ENCODE data around the gene FSTL4.

Gene FSTL4

GRCh38 chr5:133433641-133434040 lies 178.7 kb downstream of the FSTL4 start:
- no peaks in the 10 kb centered on the region for H3K9me2 ChIP-seq (replicated peaks; ENCODE audit: insufficient read depth, low read length)
- no peak overlapping the region for H3K9ac ChIP-seq (ENCODE audit: low read length)
- DNase-seq: no peak

GRCh38 chr5:133432956-133433532 lies 179.3 kb downstream of the FSTL4 start:
- H3K27me3 ChIP-seq (replicated peaks; ENCODE audit: insufficient read depth, low read length): no peaks in the 10 kb centered on the region
- H2AFZ ChIP-seq (ENCODE audit: low read length): no peak overlapping the region
- no peaks in the 10 kb centered on the region for H3K36me3 ChIP-seq (replicated peaks; ENCODE audit: insufficient read depth, low read length)
- no peaks in the 10 kb centered on the region for H3K79me2 ChIP-seq (ENCODE audit: low read length)
- H3K9ac ChIP-seq (ENCODE audit: low read length): no peak overlapping the region
- no peaks in the 10 kb centered on the region for H3K9me2 ChIP-seq (replicated peaks; ENCODE audit: insufficient read depth, low read length)
- DNase-seq: no peak
- TF ChIP-seq EZH2phosphoT487 (IDR thresholded peaks at IDR 0.05; ENCODE audit: low read length) (no peak), CTCF (IDR thresholded peaks at IDR 0.05; ENCODE audit: low read length) (no peak), EZH2 (optimal IDR thresholded peaks at IDR 0.05; ENCODE audit: low read depth, low read length) (no peak)
- H3K4me1 ChIP-seq (ENCODE audit: low read length): no peaks in the 10 kb centered on the region
- H4K20me1 ChIP-seq (ENCODE audit: insufficient read depth, low read length): no peaks in the 10 kb centered on the region
- H3F3A ChIP-seq (ENCODE audit: insufficient read depth, low read length): no peaks in the 10 kb centered on the region
- H3K4me3 ChIP-seq (ENCODE audit: low read length): no peak overlapping the region
- H3K27ac ChIP-seq (ENCODE audit: low read length): no peak overlapping the region
- no peaks in the 10 kb centered on the region for H3K9me3 ChIP-seq (replicated peaks; ENCODE audit: insufficient read depth, low read length)
- no peak overlapping the region for H3K4me2 ChIP-seq (ENCODE audit: low read depth, low read length)

More at GRCh38 chr5:133433641-133434040, 178.7 kb downstream of the FSTL4 start:
- H3K36me3 ChIP-seq (replicated peaks; ENCODE audit: insufficient read depth, low read length): no peaks in the 10 kb centered on the region
- no peaks in the 10 kb centered on the region for H3K79me2 ChIP-seq (ENCODE audit: low read length)
- no peaks in the 10 kb centered on the region for H3K4me1 ChIP-seq (ENCODE audit: low read length)
- no peaks in the 10 kb centered on the region for H3K27me3 ChIP-seq (replicated peaks; ENCODE audit: insufficient read depth, low read length)
- no peak overlapping the region for H2AFZ ChIP-seq (ENCODE audit: low read length)
- H3K4me3 ChIP-seq (ENCODE audit: low read length): no peak overlapping the region
- no peak overlapping the region for H3K27ac ChIP-seq (ENCODE audit: low read length)
- no peaks in the 10 kb centered on the region for H3K9me3 ChIP-seq (replicated peaks; ENCODE audit: insufficient read depth, low read length)
- H4K20me1 ChIP-seq (ENCODE audit: insufficient read depth, low read length): no peaks in the 10 kb centered on the region
- H3K4me2 ChIP-seq (ENCODE audit: low read depth, low read length): no peak overlapping the region
- TF ChIP-seq EZH2phosphoT487 (IDR thresholded peaks at IDR 0.05; ENCODE audit: low read length): no peak
- TF ChIP-seq EZH2 (optimal IDR thresholded peaks at IDR 0.05; ENCODE audit: low read depth, low read length): no peak
- no peak for TF ChIP-seq CTCF (IDR thresholded peaks at IDR 0.05; ENCODE audit: low read length)
- H3F3A ChIP-seq (ENCODE audit: insufficient read depth, low read length): no peaks in the 10 kb centered on the region

GRCh38 chr5:133431326-133431865 lies 180.9 kb downstream of the FSTL4 start:
- H3K36me3 ChIP-seq (replicated peaks; ENCODE audit: insufficient read depth, low read length): no peaks in the 10 kb centered on the region
- no peak overlapping the region for H2AFZ ChIP-seq (ENCODE audit: low read length)
- H4K20me1 ChIP-seq (ENCODE audit: insufficient read depth, low read length): no peaks in the 10 kb centered on the region
- H3K4me2 ChIP-seq (ENCODE audit: low read depth, low read length): no peak overlapping the region
- no peak overlapping the region for H3K9ac ChIP-seq (ENCODE audit: low read length)
- H3F3A ChIP-seq (ENCODE audit: insufficient read depth, low read length): no peaks in the 10 kb centered on the region
- no peaks in the 10 kb centered on the region for H3K9me2 ChIP-seq (replicated peaks; ENCODE audit: insufficient read depth, low read length)
- no peaks in the 10 kb centered on the region for H3K27me3 ChIP-seq (replicated peaks; ENCODE audit: insufficient read depth, low read length)
- no peak overlapping the region for H3K4me3 ChIP-seq (ENCODE audit: low read length)
- no peak for DNase-seq
- no peak for TF ChIP-seq EZH2phosphoT487 (IDR thresholded peaks at IDR 0.05; ENCODE audit: low read length)
- TF ChIP-seq CTCF (IDR thresholded peaks at IDR 0.05; ENCODE audit: low read length): no peak
- no peak for TF ChIP-seq EZH2 (optimal IDR thresholded peaks at IDR 0.05; ENCODE audit: low read depth, low read length)
- H3K4me1 ChIP-seq (ENCODE audit: low read length): no peaks in the 10 kb centered on the region
- H3K79me2 ChIP-seq (ENCODE audit: low read length): no peaks in the 10 kb centered on the region
- H3K27ac ChIP-seq (ENCODE audit: low read length): no peak overlapping the region
- H3K9me3 ChIP-seq (replicated peaks; ENCODE audit: insufficient read depth, low read length): no peaks in the 10 kb centered on the region
